ENCODE measurements around the gene INHBB.

INHBB gene

DNA sequence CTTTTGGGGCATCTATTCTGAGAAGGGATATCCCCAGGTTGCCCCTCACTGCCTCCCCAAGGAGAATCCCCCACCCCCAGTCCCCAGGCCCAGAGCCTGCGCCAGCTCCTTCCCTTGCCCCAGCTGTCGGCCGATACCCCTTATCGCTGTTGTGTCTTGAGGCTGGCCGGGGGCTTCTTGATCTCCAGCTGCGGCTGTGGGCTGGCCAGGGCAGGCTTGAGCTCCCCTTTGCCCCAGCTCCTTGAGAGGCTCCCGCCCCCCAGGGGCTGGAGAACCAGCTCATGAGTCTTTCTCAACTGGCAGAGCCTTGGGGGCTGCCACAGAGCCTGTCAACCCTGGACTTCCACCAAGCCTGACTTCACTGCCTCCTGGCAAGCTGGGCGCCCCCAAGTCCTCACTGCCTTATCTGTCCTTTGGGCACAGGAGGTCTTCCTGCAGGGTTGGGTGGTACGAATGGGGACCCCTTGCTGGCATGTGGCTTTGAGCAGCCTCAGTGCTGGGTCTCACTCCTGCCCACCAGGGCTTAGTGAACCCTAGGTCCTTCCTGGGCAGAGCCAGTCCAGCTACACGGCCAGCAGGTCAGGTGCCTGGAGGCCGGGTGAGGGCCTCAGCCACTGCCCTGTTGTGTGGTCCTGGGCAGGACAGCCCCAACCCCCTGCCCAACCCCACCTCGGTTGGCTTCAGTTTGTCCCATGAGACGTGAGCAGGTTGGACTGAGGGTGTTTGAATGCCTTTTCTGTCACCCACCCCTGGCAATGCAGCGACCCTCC, 29.5 kb downstream of the INHBB start:
- no peak for DNase-seq (ENCODE audit: extremely low spot score)
- CTCF ChIA-PET: interaction anchor here (1.0 kb wide), 1 partner anchor 305 kb away, joined by 4 read pairs; no protein-coding TSS in a partner anchor
- TF ChIP-seq ZNF384 (IDR thresholded peaks at IDR 0.05) (no peak), SP1 (IDR thresholded peaks at IDR 0.05) (no peak)
- POLR2A ChIA-PET: no interaction called here

DNA sequence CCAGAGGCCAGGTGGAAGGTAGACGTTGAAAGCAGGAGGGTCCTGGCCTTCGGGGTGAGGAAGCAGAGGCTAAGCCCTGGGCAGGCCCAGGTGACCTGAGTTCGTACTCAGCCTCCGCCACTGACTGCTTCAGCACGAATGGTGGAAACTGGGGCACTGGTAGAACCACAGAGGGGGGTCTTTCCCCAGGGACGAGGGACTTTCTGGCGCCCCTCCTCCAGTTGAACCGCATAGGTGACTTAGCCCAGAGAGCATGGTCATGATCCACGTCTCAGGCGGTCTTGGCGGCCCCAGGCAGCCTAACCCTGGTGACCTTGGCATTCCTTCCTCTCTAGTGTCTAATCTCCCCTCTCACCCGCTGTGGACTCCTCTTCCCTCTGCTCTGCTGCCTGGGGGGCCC, 30.2 kb downstream of the INHBB start:
- no peak for DNase-seq (ENCODE audit: extremely low spot score)
- CTCF ChIA-PET: no interaction called here
- TF ChIP-seq L3MBTL2 (conservative IDR thresholded peaks at IDR 0.05) (no peak), TARDBP (IDR thresholded peaks at IDR 0.05) (no peak), FOXM1 (IDR thresholded peaks at IDR 0.05; ENCODE audit: borderline replicate concordance) (no peak), ELF4 (IDR thresholded peaks at IDR 0.05) (no peak)
- POLR2A ChIA-PET: no interaction called here

DNA sequence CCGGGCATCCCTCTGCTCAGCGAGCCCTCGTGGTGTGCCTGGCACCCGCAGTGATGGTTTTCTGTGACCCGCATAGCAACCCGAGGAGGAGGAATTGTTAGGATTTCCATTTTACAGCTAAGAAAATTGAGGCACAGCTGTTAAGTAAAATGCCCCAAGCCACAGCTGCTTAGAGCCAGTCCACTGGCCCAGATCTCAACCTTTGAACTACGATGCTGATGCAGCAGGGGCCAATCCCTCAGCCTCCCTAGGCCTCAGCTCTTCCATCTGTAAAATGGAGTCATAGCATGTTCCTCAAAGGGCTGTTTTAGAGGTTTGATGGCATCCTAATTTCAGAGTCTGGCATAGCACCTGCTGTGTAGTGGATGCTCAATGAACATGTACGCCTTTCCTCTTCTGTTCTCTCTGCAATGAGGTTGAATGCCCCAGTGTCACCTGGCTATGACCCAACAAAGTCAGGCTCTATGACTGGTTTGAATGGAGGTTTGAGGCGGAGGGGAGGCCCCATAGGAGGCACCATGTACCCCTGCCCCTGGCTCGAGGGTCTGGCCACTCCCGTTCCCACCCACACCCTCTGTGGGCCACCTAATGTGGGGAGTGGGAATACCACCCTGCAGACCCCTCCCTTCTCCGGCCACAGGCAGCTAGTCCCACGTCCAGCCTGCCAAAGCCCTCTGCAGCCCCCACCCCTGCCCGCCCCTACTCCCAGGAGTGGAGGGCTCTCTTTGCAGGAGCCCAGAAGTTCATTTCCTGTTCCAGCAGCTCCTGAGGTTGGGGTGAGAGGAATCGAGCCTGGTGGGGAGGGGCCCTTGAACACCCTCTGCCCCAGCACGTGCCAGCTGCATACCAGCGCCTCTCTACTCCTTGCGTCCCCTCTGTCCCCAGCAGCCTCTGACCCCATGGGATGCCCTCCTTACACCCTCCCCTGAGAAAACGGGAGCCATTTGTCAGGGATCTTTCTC, 31.0 kb downstream of the INHBB start:
- DNase-seq (ENCODE audit: extremely low spot score): no peak
- no peak for TF ChIP-seq ZNF384 (IDR thresholded peaks at IDR 0.05)
- no peak for TF ChIP-seq NFRKB (IDR thresholded peaks at IDR 0.05)
- no peak for TF ChIP-seq LEF1 (IDR thresholded peaks at IDR 0.05; ENCODE audit: borderline replicate concordance)
- TF ChIP-seq ELF4 (IDR thresholded peaks at IDR 0.05): no peak
- no peak for TF ChIP-seq SUZ12 (IDR thresholded peaks at IDR 0.05)
- TF ChIP-seq CTBP1 (IDR thresholded peaks at IDR 0.05; ENCODE audit: borderline replicate concordance): no peak
- no peak for TF ChIP-seq BHLHE40 (IDR thresholded peaks at IDR 0.05; ENCODE audit: borderline replicate concordance)
- TF ChIP-seq, protein P1, sequence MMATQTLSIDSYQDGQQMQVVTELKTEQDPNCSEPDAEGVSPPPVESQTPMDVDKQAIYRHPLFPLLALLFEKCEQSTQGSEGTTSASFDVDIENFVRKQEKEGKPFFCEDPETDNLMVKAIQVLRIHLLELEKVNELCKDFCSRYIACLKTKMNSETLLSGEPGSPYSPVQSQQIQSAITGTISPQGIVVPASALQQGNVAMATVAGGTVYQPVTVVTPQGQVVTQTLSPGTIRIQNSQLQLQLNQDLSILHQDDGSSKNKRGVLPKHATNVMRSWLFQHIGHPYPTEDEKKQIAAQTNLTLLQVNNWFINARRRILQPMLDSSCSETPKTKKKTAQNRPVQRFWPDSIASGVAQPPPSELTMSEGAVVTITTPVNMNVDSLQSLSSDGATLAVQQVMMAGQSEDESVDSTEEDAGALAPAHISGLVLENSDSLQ (IDR thresholded peaks at IDR 0.05): no peak
- no peak for TF ChIP-seq FOXM1 (IDR thresholded peaks at IDR 0.05; ENCODE audit: borderline replicate concordance)
- no peak for TF ChIP-seq HDGF (IDR thresholded peaks at IDR 0.05; ENCODE audit: borderline replicate concordance)
- no peak for TF ChIP-seq ARNT (IDR thresholded peaks at IDR 0.05)
- no peak for TF ChIP-seq SP1 (IDR thresholded peaks at IDR 0.05)
- TF ChIP-seq L3MBTL2 (conservative IDR thresholded peaks at IDR 0.05): no peak
- TF ChIP-seq TARDBP (IDR thresholded peaks at IDR 0.05): no peak
- no peak for TF ChIP-seq FOXA1 (IDR thresholded peaks at IDR 0.05)
- no peak for TF ChIP-seq FOXK2 (IDR thresholded peaks at IDR 0.05)
- POLR2A ChIA-PET: no interaction called here
- CTCF ChIA-PET: no interaction called here

DNA sequence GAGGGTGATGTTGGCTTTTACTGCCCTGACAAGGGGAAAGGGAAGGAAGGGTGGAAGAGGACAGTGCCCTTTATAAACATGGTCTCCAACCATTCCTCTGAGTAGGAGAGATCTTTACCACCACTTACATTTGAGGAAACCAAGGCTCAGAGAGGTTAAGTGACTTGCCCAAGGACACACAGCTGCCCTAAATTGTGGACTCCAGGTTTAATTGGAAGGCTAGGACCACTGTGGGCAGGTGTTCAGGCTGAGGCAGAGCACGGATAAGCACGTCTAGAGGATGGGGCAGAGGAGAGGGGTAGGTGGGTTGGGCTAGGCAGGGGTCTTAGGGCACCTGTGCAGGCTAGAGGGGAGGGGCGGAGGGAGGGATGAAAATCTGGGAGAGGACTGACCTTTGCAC, 32.7 kb downstream of the INHBB start:
- POLR2A ChIA-PET: no interaction called here
- no peak for DNase-seq (ENCODE audit: extremely low spot score)
- CTCF ChIA-PET: no interaction called here
- TF ChIP-seq FOXK2 (IDR thresholded peaks at IDR 0.05) (no peak), LEF1 (IDR thresholded peaks at IDR 0.05; ENCODE audit: borderline replicate concordance) (no peak), ELF4 (IDR thresholded peaks at IDR 0.05) (no peak), ZNF384 (IDR thresholded peaks at IDR 0.05) (no peak), L3MBTL2 (conservative IDR thresholded peaks at IDR 0.05) (no peak), FOXA1 (IDR thresholded peaks at IDR 0.05) (no peak), CTBP1 (IDR thresholded peaks at IDR 0.05; ENCODE audit: borderline replicate concordance) (no peak), ARNT (IDR thresholded peaks at IDR 0.05) (no peak), SUZ12 (IDR thresholded peaks at IDR 0.05) (no peak), NFRKB (IDR thresholded peaks at IDR 0.05) (no peak), TARDBP (IDR thresholded peaks at IDR 0.05) (no peak), BHLHE40 (IDR thresholded peaks at IDR 0.05; ENCODE audit: borderline replicate concordance) (no peak)
- TF ChIP-seq, protein P1 (IDR thresholded peaks at IDR 0.05): no peak

DNA sequence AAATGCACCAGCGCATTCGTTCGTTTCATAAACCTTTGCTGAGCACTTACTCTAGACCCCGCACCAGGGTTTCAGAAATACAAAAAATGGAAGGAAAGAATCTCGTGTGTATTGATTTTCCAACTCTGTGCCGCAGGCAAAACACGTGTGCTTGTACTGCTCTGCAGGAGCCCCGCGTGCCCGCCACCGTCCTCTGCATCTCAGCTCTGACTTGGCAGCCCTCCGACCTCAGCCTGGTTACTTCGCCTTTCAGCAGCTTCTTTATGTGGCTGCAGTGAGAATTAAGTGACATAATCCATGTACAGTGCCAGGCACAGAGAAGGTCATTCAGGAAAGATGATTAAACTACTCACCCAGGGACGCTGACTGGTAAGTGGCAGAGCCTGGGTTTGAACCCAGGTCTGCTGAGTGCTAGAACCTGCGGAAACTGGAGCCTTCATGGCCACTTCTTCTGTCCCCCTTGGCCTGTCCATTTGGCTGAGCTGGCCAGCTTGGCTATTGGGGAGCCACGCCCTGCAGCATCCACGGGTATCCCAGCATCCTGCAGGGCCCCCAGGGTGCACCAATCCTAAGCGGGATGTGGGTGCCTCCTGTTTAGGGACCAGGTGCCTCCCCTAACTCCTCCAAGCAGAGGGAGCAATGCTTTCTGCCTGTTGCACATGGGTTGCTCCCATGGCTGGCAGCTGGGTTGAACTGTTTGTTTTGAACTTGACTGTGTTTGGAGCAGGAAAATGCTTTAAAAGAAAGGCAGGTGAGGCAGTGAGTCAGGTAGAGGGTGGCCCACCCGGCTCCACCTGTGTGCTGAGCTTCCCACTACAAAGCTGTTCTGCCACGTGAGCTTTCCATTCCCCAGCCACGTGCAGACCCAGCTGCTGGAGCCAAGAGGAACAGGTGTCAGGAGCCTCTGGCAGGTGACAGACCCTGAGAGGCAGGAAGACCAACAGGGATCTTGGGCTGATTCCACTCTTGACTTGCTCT, 34.3 kb downstream of the INHBB start:
- POLR2A ChIA-PET: no interaction called here

DNA sequence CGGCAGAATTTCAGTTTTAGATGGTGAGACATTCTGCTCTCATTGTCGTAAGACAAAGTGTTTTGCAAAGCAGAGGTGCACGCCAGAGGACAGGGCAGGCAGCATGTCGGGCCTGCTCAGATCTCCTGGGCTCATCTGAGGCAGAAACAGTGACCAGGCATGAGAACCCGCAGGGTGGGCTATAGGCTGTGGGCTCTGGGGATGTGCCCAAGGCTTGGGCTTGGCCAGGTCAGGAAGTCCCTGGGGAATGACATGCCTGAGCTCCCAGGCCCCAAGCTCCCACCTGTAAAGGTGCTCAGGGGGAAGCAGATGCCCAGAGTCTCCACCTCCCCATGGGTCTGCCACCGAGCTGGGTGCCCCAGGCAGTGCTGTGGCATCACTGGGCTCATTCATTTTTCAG, 35.3 kb downstream of the INHBB start:
- no peak for TF ChIP-seq CTBP1 (IDR thresholded peaks at IDR 0.05; ENCODE audit: borderline replicate concordance)
- no peak for TF ChIP-seq NFRKB (IDR thresholded peaks at IDR 0.05)
- TF ChIP-seq, protein P1 (IDR thresholded peaks at IDR 0.05): no peak
- TF ChIP-seq ZNF384 (IDR thresholded peaks at IDR 0.05): no peak
- no peak for TF ChIP-seq ARNT (IDR thresholded peaks at IDR 0.05)
- TF ChIP-seq ELF4 (IDR thresholded peaks at IDR 0.05): no peak
- TF ChIP-seq L3MBTL2 (conservative IDR thresholded peaks at IDR 0.05): no peak
- TF ChIP-seq LEF1 (IDR thresholded peaks at IDR 0.05; ENCODE audit: borderline replicate concordance): no peak
- no peak for TF ChIP-seq FOXA1 (IDR thresholded peaks at IDR 0.05)
- no peak for TF ChIP-seq SP1 (IDR thresholded peaks at IDR 0.05)
- no peak for TF ChIP-seq HDGF (IDR thresholded peaks at IDR 0.05; ENCODE audit: borderline replicate concordance)
- no peak for TF ChIP-seq FOXK2 (IDR thresholded peaks at IDR 0.05)
- no peak for TF ChIP-seq TARDBP (IDR thresholded peaks at IDR 0.05)
- TF ChIP-seq BHLHE40 (IDR thresholded peaks at IDR 0.05; ENCODE audit: borderline replicate concordance): no peak
- no peak for TF ChIP-seq FOXM1 (IDR thresholded peaks at IDR 0.05; ENCODE audit: borderline replicate concordance)
- TF ChIP-seq SUZ12 (IDR thresholded peaks at IDR 0.05): no peak
- ChIA-PET POLR2A (no interaction called here), CTCF (no interaction called here)
- no peak for DNase-seq (ENCODE audit: extremely low spot score)

More for the DNA sequence above, 34.3 kb downstream of the INHBB start:
- TF ChIP-seq FOXK2 (IDR thresholded peaks at IDR 0.05) (no peak), FOXM1 (IDR thresholded peaks at IDR 0.05; ENCODE audit: borderline replicate concordance) (no peak), L3MBTL2 (conservative IDR thresholded peaks at IDR 0.05) (no peak), FOXA1 (IDR thresholded peaks at IDR 0.05) (no peak), TARDBP (IDR thresholded peaks at IDR 0.05) (no peak)
- no peak for DNase-seq (ENCODE audit: extremely low spot score)
- CTCF ChIA-PET: no interaction called here
